ENCODE results near the gene SERPINB2. TPM values are rescaled to one million over a fixed set of nuclear protein-coding genes. Genes with fewer than 3 reads are reported as not detected.

The SERPINB2 gene, protein sequence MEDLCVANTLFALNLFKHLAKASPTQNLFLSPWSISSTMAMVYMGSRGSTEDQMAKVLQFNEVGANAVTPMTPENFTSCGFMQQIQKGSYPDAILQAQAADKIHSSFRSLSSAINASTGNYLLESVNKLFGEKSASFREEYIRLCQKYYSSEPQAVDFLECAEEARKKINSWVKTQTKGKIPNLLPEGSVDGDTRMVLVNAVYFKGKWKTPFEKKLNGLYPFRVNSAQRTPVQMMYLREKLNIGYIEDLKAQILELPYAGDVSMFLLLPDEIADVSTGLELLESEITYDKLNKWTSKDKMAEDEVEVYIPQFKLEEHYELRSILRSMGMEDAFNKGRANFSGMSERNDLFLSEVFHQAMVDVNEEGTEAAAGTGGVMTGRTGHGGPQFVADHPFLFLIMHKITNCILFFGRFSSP
- not detected in 2 replicates for total RNA-seq (2014; rRNA removed; shearing (Covaris generic))

DNA sequence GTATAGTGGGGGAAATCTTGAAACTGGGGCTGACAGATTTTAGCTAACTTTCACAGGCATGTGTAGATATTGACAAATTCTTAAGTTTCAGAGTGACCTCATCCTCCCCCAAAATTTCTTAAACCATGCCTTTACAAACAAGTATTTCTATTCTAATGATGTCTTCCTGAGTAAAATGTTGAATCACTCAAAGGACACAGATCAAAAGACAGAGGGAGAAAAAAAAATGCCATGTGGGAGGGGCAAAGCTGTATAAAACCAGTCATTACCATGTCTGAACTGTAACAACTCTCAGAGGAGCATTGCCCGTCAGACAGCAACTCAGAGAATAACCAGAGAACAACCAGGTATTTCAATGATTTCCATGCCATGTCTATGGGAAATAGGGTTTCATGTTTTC, at the start of gene SERPINB2:
SERPINB2 (plus strand) TSS at position 282 of the 400 bp plus-strand sequence. CDS start 3,740 bp downstream, outside the sequence.
- no peaks in the 10 kb centered on the region for H3K36me3 ChIP-seq (replicated peaks; ENCODE audit: control insufficient read depth, insufficient read depth, low read length)
- no peaks in the 10 kb centered on the region for H3K27me3 ChIP-seq (ENCODE audit: control insufficient read depth, insufficient read depth, low read length)
- H3K4me3 ChIP-seq (ENCODE audit: insufficient read depth, low read depth, low read length): no peak within 1 kb of the TSS
- DNase-seq: no peak

DNA sequence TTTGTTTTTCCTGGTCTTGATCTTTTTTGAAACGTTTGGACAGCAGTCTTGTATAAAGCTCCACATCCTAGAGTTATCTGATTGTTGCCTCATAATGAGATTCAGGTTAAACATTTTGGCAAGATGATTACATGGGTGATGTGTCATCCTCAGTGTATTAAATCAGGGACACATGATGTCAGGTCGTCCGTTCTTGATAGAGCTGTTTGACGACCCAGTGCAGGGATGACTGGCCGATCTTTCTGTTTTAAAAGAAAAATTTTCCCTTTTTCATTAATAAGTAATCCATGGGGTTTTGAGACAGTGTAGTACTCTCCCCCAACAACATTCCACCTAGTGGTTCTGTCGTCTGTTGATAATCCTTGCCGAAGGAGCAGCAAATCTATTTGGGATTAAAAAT, 44.5 kb upstream of the SERPINB2 start:
- H3K4me3 ChIP-seq (ENCODE audit: insufficient read depth, low read depth, low read length): no peak overlapping the region
- no peaks in the 10 kb centered on the region for H3K27me3 ChIP-seq (ENCODE audit: control insufficient read depth, insufficient read depth, low read length)
- DNase-seq: no peak
- H3K36me3 ChIP-seq (replicated peaks; ENCODE audit: control insufficient read depth, insufficient read depth, low read length): no peaks in the 10 kb centered on the region

DNA sequence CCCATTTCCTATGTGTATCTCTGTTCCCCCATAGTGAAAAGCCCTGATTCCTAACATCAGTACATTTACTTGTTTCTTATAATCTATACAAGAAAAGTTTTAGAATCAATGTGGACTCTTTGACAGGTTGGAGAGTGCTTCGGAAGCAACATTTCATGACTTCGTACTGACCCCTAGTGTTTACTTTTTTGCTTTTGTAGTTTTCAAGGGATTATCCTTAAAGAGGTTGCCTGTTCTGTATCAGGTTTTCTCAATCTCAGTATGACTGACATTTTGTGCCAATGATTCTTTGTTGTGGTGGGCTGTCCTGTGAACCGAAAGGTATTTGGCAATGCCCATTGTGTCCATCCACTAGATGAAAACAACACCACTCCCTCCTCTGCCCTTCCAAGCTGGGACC, 43.3 kb upstream of the SERPINB2 start:
- DNase-seq: peak; percentile 6
- H3K27me3 ChIP-seq (ENCODE audit: control insufficient read depth, insufficient read depth, low read length): no peaks in the 10 kb centered on the region
- no peaks in the 10 kb centered on the region for H3K36me3 ChIP-seq (replicated peaks; ENCODE audit: control insufficient read depth, insufficient read depth, low read length)
- no peak overlapping the region for H3K4me3 ChIP-seq (ENCODE audit: insufficient read depth, low read depth, low read length)

DNA sequence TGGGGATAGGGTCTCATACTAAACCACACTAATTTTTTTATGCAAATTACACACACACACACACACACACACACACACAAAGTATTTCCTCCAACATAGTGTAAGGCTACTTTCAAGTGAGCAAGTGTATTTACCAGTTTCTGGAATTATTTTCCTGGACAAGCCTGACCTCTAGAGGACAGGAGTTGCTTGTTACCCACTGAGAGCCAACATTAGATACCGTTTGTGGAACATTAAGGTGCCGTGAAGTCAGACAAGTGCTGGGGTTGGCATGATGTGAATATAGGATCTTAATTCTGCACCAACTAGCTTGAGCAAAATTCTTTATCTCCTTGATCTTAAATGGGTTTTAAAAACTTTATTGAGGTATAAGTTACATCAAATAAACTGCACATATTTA, 39.3 kb upstream of the SERPINB2 start:
- H3K27me3 ChIP-seq (ENCODE audit: control insufficient read depth, insufficient read depth, low read length): no peaks in the 10 kb centered on the region
- no peak overlapping the region for H3K4me3 ChIP-seq (ENCODE audit: insufficient read depth, low read depth, low read length)
- H3K36me3 ChIP-seq (replicated peaks; ENCODE audit: control insufficient read depth, insufficient read depth, low read length): no peaks in the 10 kb centered on the region
- DNase-seq: peak; percentile 11

DNA sequence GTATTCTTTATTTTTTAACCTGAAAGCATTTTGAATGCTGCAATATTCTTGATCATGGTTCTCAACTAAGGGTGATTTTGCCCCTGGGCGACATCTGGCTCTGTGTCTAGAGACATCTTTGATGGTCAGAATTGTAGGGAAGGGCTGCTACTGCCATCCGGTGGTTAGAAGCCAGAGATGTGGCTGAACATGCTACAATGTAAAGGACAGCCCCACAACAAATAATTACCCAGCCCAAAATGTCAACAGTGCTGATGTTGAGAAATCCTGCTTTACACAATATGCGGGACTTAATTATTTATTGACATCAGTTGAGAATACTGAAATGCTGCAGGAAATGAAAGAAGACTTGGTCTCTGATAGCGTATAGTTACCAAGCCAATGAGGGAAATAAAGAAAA, 37.5 kb upstream of the SERPINB2 start:
- no peaks in the 10 kb centered on the region for H3K36me3 ChIP-seq (replicated peaks; ENCODE audit: control insufficient read depth, insufficient read depth, low read length)
- peak; percentile 13 for DNase-seq
- H3K4me3 ChIP-seq (ENCODE audit: insufficient read depth, low read depth, low read length): no peak overlapping the region
- H3K27me3 ChIP-seq (ENCODE audit: control insufficient read depth, insufficient read depth, low read length): no peaks in the 10 kb centered on the region

DNA sequence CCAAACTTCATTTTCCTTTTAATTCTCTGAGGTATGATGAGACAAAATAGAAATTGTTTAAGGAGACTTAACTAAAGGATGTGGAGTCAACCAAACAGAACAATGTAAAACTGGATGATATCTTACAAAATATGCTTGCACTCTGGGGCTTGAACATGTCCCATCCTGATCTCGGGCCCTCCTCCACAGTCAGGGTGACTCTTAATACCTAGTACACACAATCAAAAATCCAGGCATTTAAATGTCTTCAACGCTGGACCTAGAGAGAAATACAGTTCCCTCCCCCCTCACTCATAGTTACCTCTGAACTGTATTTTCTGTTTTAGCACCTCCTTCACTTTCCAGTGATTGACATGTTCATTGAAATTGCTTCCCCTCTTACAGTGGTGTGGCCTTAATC, 36.9 kb upstream of the SERPINB2 start:
- Histone ChIP-seq H3K27me3 (ENCODE audit: control insufficient read depth, insufficient read depth, low read length) (no peaks in the 10 kb centered on the region), H3K36me3 (replicated peaks; ENCODE audit: control insufficient read depth, insufficient read depth, low read length) (no peaks in the 10 kb centered on the region), H3K4me3 (ENCODE audit: insufficient read depth, low read depth, low read length) (no peak overlapping the region)
- DNase-seq: no peak

DNA sequence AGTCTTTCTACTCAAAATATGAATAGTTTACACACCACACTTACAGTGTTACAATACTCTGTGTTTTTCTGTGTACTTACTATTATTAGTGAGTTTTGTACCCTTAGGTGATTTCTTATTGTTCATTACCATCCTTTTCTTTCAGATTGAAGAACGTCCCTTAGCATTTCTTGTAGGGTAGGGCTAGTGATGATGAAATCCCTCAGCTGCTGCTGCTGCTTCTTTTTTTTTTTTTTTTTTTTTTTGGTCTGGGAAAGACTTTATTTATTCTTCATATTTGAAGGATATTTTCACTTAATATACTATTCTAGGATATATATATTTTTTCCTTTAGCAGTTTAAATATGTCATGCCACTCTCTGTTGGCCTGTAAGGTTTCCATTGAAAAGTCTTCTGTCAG, 29.0 kb upstream of the SERPINB2 start:
- H3K4me3 ChIP-seq (ENCODE audit: insufficient read depth, low read depth, low read length): no peak overlapping the region
- H3K36me3 ChIP-seq (replicated peaks; ENCODE audit: control insufficient read depth, insufficient read depth, low read length): no peaks in the 10 kb centered on the region
- no peaks in the 10 kb centered on the region for H3K27me3 ChIP-seq (ENCODE audit: control insufficient read depth, insufficient read depth, low read length)
- DNase-seq: no peak

DNA sequence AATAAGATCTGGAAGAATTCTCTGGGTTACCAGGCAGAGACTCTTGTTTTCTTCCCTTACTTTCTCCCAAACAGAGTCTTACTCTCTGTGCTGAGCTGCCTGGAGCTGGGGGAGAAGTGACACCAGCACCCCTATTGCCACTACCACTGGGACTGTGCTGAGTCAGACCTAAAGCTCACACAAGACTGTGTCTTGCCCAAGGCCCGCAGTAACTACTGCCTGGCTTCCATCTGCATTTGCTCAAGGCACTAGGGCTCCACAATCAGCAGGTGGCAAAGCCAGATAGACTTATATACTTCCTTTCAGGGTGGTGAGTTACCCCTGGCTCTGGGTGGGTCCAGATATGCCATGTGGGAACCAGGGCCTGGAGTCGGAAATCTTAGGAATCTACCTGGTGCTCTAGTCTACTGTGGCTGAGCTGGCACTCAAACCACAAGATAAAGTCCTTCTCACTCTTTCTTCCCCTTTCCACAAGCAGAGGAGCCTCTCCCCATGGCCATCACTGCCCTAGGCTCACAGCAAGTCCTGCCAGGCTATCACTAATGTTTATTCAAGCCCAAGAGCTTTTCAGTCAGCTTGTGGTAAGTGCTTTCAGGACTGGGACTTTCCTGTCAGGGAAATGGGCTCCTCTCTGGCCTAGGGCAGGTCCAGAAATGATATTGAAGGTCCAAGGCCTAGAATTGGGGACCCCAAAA, 27.6 kb upstream of the SERPINB2 start:
- no peaks in the 10 kb centered on the region for H3K36me3 ChIP-seq (replicated peaks; ENCODE audit: control insufficient read depth, insufficient read depth, low read length)
- DNase-seq: no peak
- no peaks in the 10 kb centered on the region for H3K27me3 ChIP-seq (ENCODE audit: control insufficient read depth, insufficient read depth, low read length)
- no peak overlapping the region for H3K4me3 ChIP-seq (ENCODE audit: insufficient read depth, low read depth, low read length)

DNA sequence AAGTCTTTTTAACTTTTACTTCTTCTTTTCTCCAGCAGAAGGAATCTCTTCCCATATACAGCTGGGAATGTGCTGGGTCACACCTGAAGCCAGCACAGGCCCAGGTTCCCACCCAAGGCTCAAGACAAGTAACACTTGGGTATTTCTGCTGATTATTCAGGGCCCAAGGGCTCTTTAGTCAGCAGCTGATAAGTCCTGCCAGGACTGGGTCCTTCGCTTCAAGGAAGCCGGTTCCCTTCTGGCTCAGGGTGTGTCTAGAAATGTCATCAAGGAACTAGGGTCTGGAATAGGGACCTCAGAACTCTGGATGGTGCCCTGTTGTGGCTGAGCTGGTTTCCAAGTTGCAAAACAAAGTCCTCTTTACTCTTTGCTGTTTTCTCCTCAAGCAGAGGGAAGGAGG, 27.0 kb upstream of the SERPINB2 start:
- DNase-seq: no peak
- no peaks in the 10 kb centered on the region for H3K36me3 ChIP-seq (replicated peaks; ENCODE audit: control insufficient read depth, insufficient read depth, low read length)

DNA sequence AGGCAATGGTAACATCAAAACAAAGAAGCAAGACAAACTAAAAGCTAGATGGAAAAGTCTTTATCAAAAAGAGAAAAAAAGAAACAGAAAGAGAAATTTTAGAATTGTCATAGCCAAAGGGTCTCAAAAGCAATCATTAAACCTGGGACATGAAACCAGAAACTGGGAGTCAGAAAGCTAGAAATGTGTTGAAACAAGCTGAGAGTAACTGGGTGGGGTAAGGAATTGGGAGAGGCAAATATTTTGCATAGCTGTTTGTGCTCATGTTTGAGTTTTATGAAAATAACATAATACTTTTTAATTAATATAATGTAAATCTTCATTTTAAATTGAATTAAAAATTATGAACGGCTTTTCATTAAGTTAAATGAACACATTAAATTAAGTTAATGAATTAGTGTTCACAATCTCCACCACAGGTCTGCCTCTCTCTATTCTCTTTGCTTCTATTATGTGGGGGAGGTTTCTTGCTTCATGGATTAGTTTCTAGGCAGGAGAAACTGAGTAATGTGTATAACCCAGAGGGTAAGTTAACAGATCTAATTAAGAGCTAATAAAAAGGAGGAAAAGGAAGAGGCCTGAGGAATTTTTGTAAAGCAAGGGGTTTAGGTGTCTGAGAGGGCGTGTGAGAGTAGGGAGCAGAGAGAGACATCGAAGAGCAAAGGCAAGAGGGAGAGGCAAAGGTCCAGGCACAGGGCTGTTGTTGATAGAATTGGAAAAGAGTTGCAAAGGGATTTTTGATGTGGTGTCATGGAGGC, 20.0 kb upstream of the SERPINB2 start:
- H3K4me3 ChIP-seq (ENCODE audit: insufficient read depth, low read depth, low read length): no peak overlapping the region
- H3K36me3 ChIP-seq (replicated peaks; ENCODE audit: control insufficient read depth, insufficient read depth, low read length): no peaks in the 10 kb centered on the region
- H3K27me3 ChIP-seq (ENCODE audit: control insufficient read depth, insufficient read depth, low read length): no peaks in the 10 kb centered on the region
- no peak for DNase-seq

More for the DNA sequence above, 27.0 kb upstream of the SERPINB2 start:
- no peaks in the 10 kb centered on the region for H3K27me3 ChIP-seq (ENCODE audit: control insufficient read depth, insufficient read depth, low read length)
- H3K4me3 ChIP-seq (ENCODE audit: insufficient read depth, low read depth, low read length): no peak overlapping the region

DNA sequence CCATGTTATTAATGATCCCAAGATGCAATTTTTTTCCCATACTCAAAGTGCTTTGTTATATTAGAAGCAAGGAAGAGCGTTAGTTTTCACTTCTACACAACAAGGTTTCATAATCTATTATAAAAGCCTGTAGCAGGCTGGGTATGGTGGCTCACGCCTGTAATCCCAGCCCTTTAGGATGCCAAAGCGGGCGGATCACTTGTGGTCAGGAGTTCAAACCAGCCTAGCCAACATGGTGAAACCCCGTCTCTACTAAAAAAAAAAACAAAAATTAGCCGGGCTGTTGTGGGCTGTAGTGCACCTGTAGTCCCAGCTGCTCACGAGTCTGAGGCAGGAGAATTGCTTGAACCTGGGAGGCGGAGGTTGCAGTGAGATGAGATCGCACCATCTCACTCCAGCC, 19.0 kb upstream of the SERPINB2 start:
- H3K4me3 ChIP-seq (ENCODE audit: insufficient read depth, low read depth, low read length): no peak overlapping the region
- no peaks in the 10 kb centered on the region for H3K27me3 ChIP-seq (ENCODE audit: control insufficient read depth, insufficient read depth, low read length)
- H3K36me3 ChIP-seq (replicated peaks; ENCODE audit: control insufficient read depth, insufficient read depth, low read length): no peaks in the 10 kb centered on the region
- DNase-seq: no peak

DNA sequence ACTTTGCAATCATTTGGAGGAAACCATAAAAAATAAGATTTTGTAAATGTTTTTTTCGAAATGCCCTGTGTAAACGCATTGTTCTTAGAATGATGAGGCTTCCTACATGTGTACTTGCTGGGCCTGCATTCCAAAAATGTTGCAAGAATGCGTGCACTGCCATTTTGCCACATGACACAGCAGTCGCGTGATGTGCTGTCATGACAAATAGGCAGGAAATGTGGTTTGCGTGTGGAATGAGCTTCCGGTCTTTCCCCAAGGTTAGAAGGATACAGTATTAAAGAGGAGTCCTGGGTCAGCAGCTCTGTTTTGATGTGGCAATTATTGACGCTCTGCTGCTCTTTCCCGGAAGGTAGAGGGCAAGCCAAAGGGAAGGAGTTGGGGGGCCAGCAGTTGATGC, 18.1 kb upstream of the SERPINB2 start:
- Histone ChIP-seq H3K4me3 (ENCODE audit: insufficient read depth, low read depth, low read length) (no peak overlapping the region), H3K27me3 (ENCODE audit: control insufficient read depth, insufficient read depth, low read length) (no peaks in the 10 kb centered on the region), H3K36me3 (replicated peaks; ENCODE audit: control insufficient read depth, insufficient read depth, low read length) (no peaks in the 10 kb centered on the region)
- no peak for DNase-seq

DNA sequence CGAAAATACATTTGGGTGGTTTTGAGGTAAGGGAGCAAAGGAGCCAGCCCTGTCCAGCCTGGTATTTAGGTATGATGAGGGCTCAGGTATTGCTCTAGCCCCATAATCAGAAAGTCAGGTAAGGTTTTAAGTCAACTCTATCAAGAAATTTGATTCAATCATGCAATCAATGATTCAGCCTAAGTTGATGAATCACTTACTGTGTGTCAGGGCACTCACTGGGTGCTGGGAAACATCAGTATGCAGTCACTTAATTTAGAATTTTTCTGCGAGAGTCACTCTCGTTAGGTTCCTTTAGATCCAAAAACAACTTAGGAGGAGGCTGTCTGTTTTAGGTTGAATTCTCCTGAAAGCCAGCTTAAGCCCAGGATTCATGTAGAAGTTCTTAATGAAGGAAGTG, 17.7 kb upstream of the SERPINB2 start:
- no peaks in the 10 kb centered on the region for H3K36me3 ChIP-seq (replicated peaks; ENCODE audit: control insufficient read depth, insufficient read depth, low read length)
- DNase-seq: no peak
- no peaks in the 10 kb centered on the region for H3K27me3 ChIP-seq (ENCODE audit: control insufficient read depth, insufficient read depth, low read length)

DNA sequence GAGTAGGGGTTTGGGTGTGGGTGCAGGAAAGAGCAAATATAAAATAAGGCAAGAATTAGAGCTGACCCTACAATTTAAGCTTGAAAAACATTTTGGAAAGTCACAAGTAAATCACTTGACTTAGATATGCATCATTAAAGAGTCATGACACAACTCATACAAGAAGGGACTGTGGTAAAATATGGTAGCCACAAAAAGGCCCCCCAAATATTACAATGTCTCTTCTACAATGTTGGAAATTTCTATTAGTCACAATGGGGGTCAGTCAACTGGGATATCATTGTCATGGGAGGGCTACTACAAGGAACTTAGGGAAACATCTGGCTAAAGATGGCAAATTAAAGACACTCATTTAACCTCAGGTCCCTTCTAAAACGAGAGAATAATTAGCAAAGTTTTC, 15.7 kb upstream of the SERPINB2 start:
- Histone ChIP-seq H3K4me3 (ENCODE audit: insufficient read depth, low read depth, low read length) (no peak overlapping the region), H3K36me3 (replicated peaks; ENCODE audit: control insufficient read depth, insufficient read depth, low read length) (no peaks in the 10 kb centered on the region)

More for the DNA sequence above, 17.7 kb upstream of the SERPINB2 start:
- H3K4me3 ChIP-seq (ENCODE audit: insufficient read depth, low read depth, low read length): no peak overlapping the region

DNA sequence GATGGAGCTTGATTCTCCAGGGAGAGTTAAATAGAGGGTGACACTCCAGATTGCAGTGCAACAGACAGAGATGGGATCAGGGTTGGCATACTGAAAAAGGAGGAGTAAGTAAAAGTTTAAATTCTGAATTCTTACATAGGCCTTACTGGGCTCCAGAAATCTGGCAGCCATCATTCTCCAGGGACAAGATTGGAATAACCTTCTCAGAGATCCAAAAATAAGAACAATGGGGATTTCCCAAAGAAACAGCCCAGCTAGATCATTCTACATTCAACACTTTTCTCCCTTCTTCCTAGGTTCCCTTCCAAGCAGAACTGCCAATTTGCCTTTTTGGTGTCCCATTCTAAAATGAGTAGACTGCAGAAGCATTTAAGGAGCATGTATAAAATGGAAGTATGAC, 14.9 kb upstream of the SERPINB2 start:
- Histone ChIP-seq H3K36me3 (replicated peaks; ENCODE audit: control insufficient read depth, insufficient read depth, low read length) (no peaks in the 10 kb centered on the region), H3K4me3 (ENCODE audit: insufficient read depth, low read depth, low read length) (no peak overlapping the region), H3K27me3 (ENCODE audit: control insufficient read depth, insufficient read depth, low read length) (no peaks in the 10 kb centered on the region)
- DNase-seq: no peak

More for the DNA sequence above, 15.7 kb upstream of the SERPINB2 start:
- no peaks in the 10 kb centered on the region for H3K27me3 ChIP-seq (ENCODE audit: control insufficient read depth, insufficient read depth, low read length)
- no peak for DNase-seq

Data from H7 (cell line).